HCT116 (cell line): ENCODE results near the gene PGAP3. TPM values are rescaled to one million over a fixed set of nuclear protein-coding genes. Genes with fewer than 3 reads are reported as not detected.

Experiments used
- ATAC-seq: fragments of 200-7000 bp; cut with Tn5 transposase; 2 replicates; pipeline ENCODE4 v1.9.1; 2020; ENCODE audit warnings: mild to moderate bottlenecking, moderate library complexity
- BruUV-seq: library from RNA; stranded (reverse); fragments of 400-500 nt; replicated peaks from 2 replicates; lab custom pipeline; 2021; lab: Mats Ljungman, UMichigan
- CTCF ChIA-PET: fragments of 300-600 bp; sonication (Branson Sonifier 250); formaldehyde crosslinking; loops from one replicate; lab custom pipeline; 2021; ENCODE audit warnings: antibody characterized with exemption; lab: Charles Lee
- POLR2A ChIA-PET: fragments of 300-600, 350-600 bp; sonication (Branson Sonifier 250); formaldehyde crosslinking; loops from one replicate; lab custom pipeline; 2021; ENCODE audit warnings: antibody characterized with exemption; lab: Charles Lee
- RAD21 ChIA-PET, 2 experiments: fragments of 300-600 bp; sonication (Branson Sonifier 250); formaldehyde crosslinking; loops; one replicate each; lab custom pipeline; 2023; ENCODE audit warnings: low total read pairs in 2 of 2; ENCODE audit not compliant: uncharacterized antibody in 2 of 2, unreplicated experiment in 2 of 2, low non-redundant PET in 1 of 2; lab: Charles Lee
- DNase-seq: peaks from one replicate; pipeline ENCODE4 v3.0.0-alpha.2; 2010; ENCODE audit warnings: low read depth, low spot score
- H2AFZ ChIP-seq: fragments of 200-600 bp; shearing (Covaris generic), sonication (generic); 2 replicates; pipeline ENCODE4 v1.6.1; 2017; ENCODE audit warnings: low read depth, mixed run types, mixed read lengths, antibody characterized with exemption, low read length; ENCODE audit not compliant: poor library complexity, severe bottlenecking
- H3K27ac ChIP-seq: 2 replicates; pipeline ENCODE4 v1.5.1; 2012; ENCODE audit warnings: low read depth, low read length
- H3K27me3 ChIP-seq: fragments of 200-600 bp; sonication (generic); 2 replicates; pipeline ENCODE4 v1.6.1; 2016; ENCODE audit warnings: mixed run types, low read length, mixed read lengths; ENCODE audit not compliant: insufficient read depth
- H3K36me3 ChIP-seq, 2 experiments: fragments of 200-500 bp in 1 of 2; fragments of 200-600 bp in 1 of 2; sonication (Bioruptor generic) in 1 of 2; sonication (generic) in 1 of 2; 2 replicates each; pipeline versions ENCODE4 v1.5.1 to v1.6.1; 2014 to 2016; ENCODE audit warnings: low read length in 2 of 2, inconsistent platforms in 1 of 2, mixed read lengths in 1 of 2, mixed run types in 1 of 2; ENCODE audit not compliant: insufficient read depth in 2 of 2, control insufficient read depth in 1 of 2
- H3K4me1 ChIP-seq, 2 experiments: fragments of 200-600 bp in 1 of 2; sonication (generic) in 1 of 2; 2 replicates each; pipeline versions ENCODE4 v1.5.1 to v1.6.1; 2012 to 2017; ENCODE audit warnings: low read length in 2 of 2, inconsistent platforms in 1 of 2, mild to moderate bottlenecking in 1 of 2, mixed read lengths in 1 of 2, mixed run types in 1 of 2, moderate library complexity in 1 of 2; ENCODE audit not compliant: insufficient read depth in 2 of 2, control insufficient read depth in 1 of 2
- H3K4me2 ChIP-seq: fragments of 200-600 bp; sonication (generic); 2 replicates; pipeline ENCODE4 v1.6.1; 2017; ENCODE audit warnings: mixed run types, low read length, mixed read lengths
- H3K4me3 ChIP-seq, 2 experiments: fragments of 200-600 bp in 1 of 2; sonication (generic) in 1 of 2; replicated peaks in 1 of 2; 2 replicates each; pipeline ENCODE4 v1.5.1; 2011 to 2016; ENCODE audit warnings: low read length in 2 of 2, control low read depth in 1 of 2, low read depth in 1 of 2, mild to moderate bottlenecking in 1 of 2, mixed read lengths in 1 of 2, mixed run types in 1 of 2
- H3K79me2 ChIP-seq: fragments of 200-600 bp; sonication (generic); 2 replicates; pipeline ENCODE4 v1.6.1; 2017; ENCODE audit warnings: mild to moderate bottlenecking, mixed run types, low read length, moderate library complexity, mixed read lengths; ENCODE audit not compliant: insufficient read depth
- H3K9ac ChIP-seq: fragments of 200-600 bp; sonication (generic); 2 replicates; pipeline ENCODE4 v1.6.1; 2016; ENCODE audit warnings: low read length, mixed read lengths
- H3K9me2 ChIP-seq: fragments of 200-600 bp; sonication (generic), shearing (Covaris generic); 2 replicates; pipeline ENCODE4 v1.6.1; 2017; ENCODE audit warnings: mixed run types, mild to moderate bottlenecking, moderate library complexity; ENCODE audit not compliant: insufficient read depth
- H3K9me3 ChIP-seq, 2 experiments: fragments of 200-500 bp in 1 of 2; fragments of 200-600 bp in 1 of 2; sonication (Bioruptor generic) in 1 of 2; sonication (generic) in 1 of 2; 2 replicates each; pipeline ENCODE4 v1.6.1; 2014 to 2017; ENCODE audit warnings: low read length in 2 of 2, mixed read lengths in 2 of 2, inconsistent platforms in 1 of 2, low read depth in 1 of 2, mild to moderate bottlenecking in 1 of 2, mixed run types in 1 of 2, moderate library complexity in 1 of 2; ENCODE audit not compliant: control insufficient read depth in 1 of 2, insufficient read depth in 1 of 2
- H4K20me1 ChIP-seq: fragments of 200-600 bp; sonication (generic), shearing (Covaris generic); 2 replicates; pipeline ENCODE4 v1.6.1; 2017; ENCODE audit warnings: mixed run types, mild to moderate bottlenecking, moderate library complexity; ENCODE audit not compliant: insufficient read depth
- CEBPB ChIP-seq: IDR thresholded peaks from 2 replicates; pipeline ENCODE4 v1.6.1; 2012; ENCODE audit warnings: low read depth
- EZH2 ChIP-seq: fragments of 200-600 bp; sonication (generic); IDR thresholded peaks from 2 replicates; pipeline ENCODE4 v1.6.1; 2017; ENCODE audit warnings: antibody characterized with exemption, mixed run types
- EZH2phosphoT487 ChIP-seq: fragments of 200-600 bp; IDR thresholded peaks from 2 replicates; pipeline ENCODE4 v1.6.1; 2018; ENCODE audit warnings: antibody characterized with exemption, borderline replicate concordance
- POLR2AphosphoS5 ChIP-seq: IDR thresholded peaks from 2 replicates; pipeline ENCODE4 v1.6.1; 2011; ENCODE audit warnings: mild to moderate bottlenecking, low read depth, low read length, moderate library complexity
- SP1 ChIP-seq: IDR thresholded peaks from 2 replicates; pipeline ENCODE4 v1.6.1; 2012; ENCODE audit warnings: low read depth
- SRF ChIP-seq: IDR thresholded peaks from 2 replicates; pipeline ENCODE4 v1.6.1; 2012; ENCODE audit warnings: low read depth
- ZBTB33 ChIP-seq: IDR thresholded peaks from 2 replicates; pipeline ENCODE4 v1.6.1; 2011; ENCODE audit warnings: mild to moderate bottlenecking, low read length, moderate library complexity; ENCODE audit not compliant: insufficient replicate concordance; ENCODE audit errors: extremely low read depth
- ZNF274 ChIP-seq: fragments of 200-500 bp; sonication (Bioruptor generic); IDR thresholded peaks from 2 replicates; pipeline ENCODE4 v1.6.1; 2014; ENCODE audit warnings: mild to moderate bottlenecking, low read depth, low read length, inconsistent platforms
- intact Hi-C: fragments of 100-400 bp; cut with micrococcal nuclease; formaldehyde crosslinking; loops from 2 replicates; pipeline ENCODE4 v1.10.0; 2022
- total RNA-seq: library from RNA; stranded (reverse); gene quantifications from one replicate; pipeline ENCODE4 v1.2.1, GENCODE V29; 2021; ENCODE audit not compliant: unreplicated experiment

Gene PGAP3
- total RNA-seq, 1 experiment from 2014 or later, result 15.2 TPM

- Histone ChIP-seq H3K27ac (peak overlapping the region; percentile 64), H4K20me1 (no peaks in the 10 kb centered on the region), H3K9ac (peak overlapping the region; percentile 57), H3K36me3 (peaks cover 2 to 5% of the 10 kb centered on the region in 2 experiments; a peak in 1 of 4 replicates), H2AFZ (no peak overlapping the region), H3K79me2 (no peaks in the 10 kb centered on the region), H3K27me3 (no peaks in the 10 kb centered on the region), H3K9me3 (no peaks in the 10 kb centered on the region), H3K4me1 (peaks cover 26 to 37% of the 10 kb centered on the region in 2 experiments), H3K4me2 (peak overlapping the region; percentile 94), H3K4me3 (peak overlapping the region; percentile 36 to 58), H3K9me2 (no peaks in the 10 kb centered on the region)
- DNase-seq (peak; percentile 35), ATAC-seq (peak; percentile 95)
- TF ChIP-seq POLR2AphosphoS5 (peak; percentile 51), EZH2phosphoT487 (no peak)
- no TSS peak for BruUV-seq
- ChIA-PET POLR2A (no interaction called here), RAD21 (interaction anchor here in 1 of 2 experiments (0.6 kb wide), 1 partner anchor 618 kb away, joined by 4 read pairs; no protein-coding TSS in a partner anchor), CTCF (interaction anchor here (0.7 to 1.7 kb wide), 4 partner anchors 10 to 42 kb away, joined by 3 to 4 read pairs (median 4); no protein-coding TSS in a partner anchor)
- intact Hi-C loops, result no loop called here
These were observed 23.9 kb downstream of the PGAP3 start for GRCh38 chr17:39663688-39664580.

GRCh38 chr17:39663340-39663687 lies 24.5 kb downstream of the PGAP3 start:
- ATAC-seq (peak; percentile 39), DNase-seq (no peak)
- H3K4me1 ChIP-seq, result peaks cover 26 to 37% of the 10 kb centered on the region in 2 experiments
- RAD21 ChIA-PET, result interaction anchor here in 1 of 2 experiments (0.6 kb wide), 1 partner anchor 618 kb away, joined by 4 read pairs; no protein-coding TSS in a partner anchor
- no peaks in the 10 kb centered on the region for H3K9me2 ChIP-seq
- H3K27me3 ChIP-seq, result no peaks in the 10 kb centered on the region
- POLR2A ChIA-PET, result no interaction called here
- BruUV-seq, result no TSS peak
- peak overlapping the region; percentile 57 for H3K9ac ChIP-seq
- no peaks in the 10 kb centered on the region for H4K20me1 ChIP-seq
- no peak overlapping the region for H2AFZ ChIP-seq
- H3K9me3 ChIP-seq, result no peaks in the 10 kb centered on the region
- no peaks in the 10 kb centered on the region for H3K79me2 ChIP-seq
- peak overlapping the region; percentile 94 for H3K4me2 ChIP-seq
- peak overlapping the region; percentile 64 for H3K27ac ChIP-seq
- CTCF ChIA-PET, result interaction anchor here (0.7 to 1.7 kb wide), 4 partner anchors 9 to 42 kb away, joined by 3 to 5 read pairs (median 4); no protein-coding TSS in a partner anchor
- TF ChIP-seq SRF (no peak), SP1 (no peak), ZBTB33 (no peak), CEBPB (no peak), ZNF274 (no peak), EZH2 (no peak)
- intact Hi-C loops, result no loop called here
- peak overlapping the region in 1 of 2 experiments; percentile 58; a peak in 2 of 4 replicates for H3K4me3 ChIP-seq
- H3K36me3 ChIP-seq, result peaks cover 2 to 5% of the 10 kb centered on the region in 2 experiments; a peak in 1 of 4 replicates
